Retinal pigment epithelial cell (primary cell): Measurements from ENCODE around the gene PPIL1.

Experiments
- DNase-seq: peaks from one replicate; pipeline ENCODE4 v3.0.0-alpha.2; 2010; ENCODE audit warnings: low read depth
- H3K4me3 ChIP-seq: 2 replicates; pipeline ENCODE4 v1.5.1; 2011; ENCODE audit warnings: mild to moderate bottlenecking, low read length, control low read depth, moderate library complexity
- TF ChIP-seq, protein P1 (sequence below): conservative IDR thresholded peaks from 2 replicates; pipeline ENCODE4 v1.5.1; 2011; ENCODE audit warnings: low read depth, low read length, control low read depth, inconsistent platforms

Gene PPIL1

DNA sequence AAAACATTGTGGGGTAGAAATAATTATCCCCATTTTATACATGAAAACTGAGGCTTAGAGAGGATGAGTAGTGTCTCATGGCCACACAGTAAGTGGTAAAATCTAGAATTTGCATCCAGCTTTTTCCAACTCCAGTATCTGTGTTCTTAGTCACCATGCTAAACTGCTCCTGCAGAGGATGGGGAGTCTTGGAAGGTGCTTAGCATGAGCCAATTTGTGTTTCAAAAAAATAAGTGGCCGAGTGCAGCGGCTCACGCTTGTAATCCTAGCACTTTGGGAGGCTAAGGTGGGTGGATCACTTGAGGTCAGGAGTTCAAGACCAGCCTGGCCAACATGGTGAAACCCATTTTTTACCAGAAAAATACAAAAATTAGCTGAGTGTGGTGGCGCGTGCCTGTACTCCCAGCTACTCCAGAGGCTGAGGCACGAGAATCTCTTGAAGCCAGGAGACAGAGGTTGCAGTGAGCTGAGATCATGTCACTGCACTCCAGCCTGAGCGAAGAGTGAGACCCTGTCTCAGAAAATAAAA is 13.6 kb upstream of the PPIL1 start:
- H3K4me3 ChIP-seq = no peak overlapping the region
- TF ChIP-seq, protein P1, sequence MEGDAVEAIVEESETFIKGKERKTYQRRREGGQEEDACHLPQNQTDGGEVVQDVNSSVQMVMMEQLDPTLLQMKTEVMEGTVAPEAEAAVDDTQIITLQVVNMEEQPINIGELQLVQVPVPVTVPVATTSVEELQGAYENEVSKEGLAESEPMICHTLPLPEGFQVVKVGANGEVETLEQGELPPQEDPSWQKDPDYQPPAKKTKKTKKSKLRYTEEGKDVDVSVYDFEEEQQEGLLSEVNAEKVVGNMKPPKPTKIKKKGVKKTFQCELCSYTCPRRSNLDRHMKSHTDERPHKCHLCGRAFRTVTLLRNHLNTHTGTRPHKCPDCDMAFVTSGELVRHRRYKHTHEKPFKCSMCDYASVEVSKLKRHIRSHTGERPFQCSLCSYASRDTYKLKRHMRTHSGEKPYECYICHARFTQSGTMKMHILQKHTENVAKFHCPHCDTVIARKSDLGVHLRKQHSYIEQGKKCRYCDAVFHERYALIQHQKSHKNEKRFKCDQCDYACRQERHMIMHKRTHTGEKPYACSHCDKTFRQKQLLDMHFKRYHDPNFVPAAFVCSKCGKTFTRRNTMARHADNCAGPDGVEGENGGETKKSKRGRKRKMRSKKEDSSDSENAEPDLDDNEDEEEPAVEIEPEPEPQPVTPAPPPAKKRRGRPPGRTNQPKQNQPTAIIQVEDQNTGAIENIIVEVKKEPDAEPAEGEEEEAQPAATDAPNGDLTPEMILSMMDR = no peak
- no peak for DNase-seq

DNA sequence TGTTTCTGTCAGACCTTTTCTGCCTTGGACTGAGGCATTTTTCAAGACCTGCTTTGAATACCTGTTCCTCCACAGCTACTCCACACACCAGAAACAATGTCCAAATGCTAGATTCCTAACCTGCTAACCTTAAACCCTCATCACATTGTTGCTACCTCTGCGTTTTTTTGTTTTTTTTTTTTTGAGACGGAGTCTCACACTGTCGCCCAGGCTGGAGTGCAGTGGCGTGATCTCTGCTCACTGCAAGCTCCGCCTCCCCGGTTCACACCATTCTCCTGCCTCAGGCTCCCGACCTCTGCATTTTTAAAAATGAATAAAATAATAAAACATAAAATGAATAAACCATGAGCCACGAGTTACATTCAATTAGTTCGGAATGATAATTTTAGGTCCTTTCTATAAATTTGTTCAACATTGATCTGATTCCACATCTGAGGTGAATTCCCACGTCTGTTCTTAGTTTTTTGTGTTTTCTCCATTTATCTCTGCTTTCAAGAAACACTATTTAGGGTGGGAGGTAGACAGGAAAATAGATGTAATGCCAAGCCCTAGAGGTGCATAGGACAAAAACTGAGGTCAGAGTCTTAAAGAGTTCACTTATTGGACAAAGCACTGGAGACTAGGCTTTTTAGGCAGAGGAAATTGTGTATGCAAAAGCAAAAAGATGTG is 12.5 kb upstream of the PPIL1 start:
- peak overlapping the region; percentile 95 for H3K4me3 ChIP-seq
- no peak for DNase-seq
- TF ChIP-seq, protein P1 = no peak

DNA sequence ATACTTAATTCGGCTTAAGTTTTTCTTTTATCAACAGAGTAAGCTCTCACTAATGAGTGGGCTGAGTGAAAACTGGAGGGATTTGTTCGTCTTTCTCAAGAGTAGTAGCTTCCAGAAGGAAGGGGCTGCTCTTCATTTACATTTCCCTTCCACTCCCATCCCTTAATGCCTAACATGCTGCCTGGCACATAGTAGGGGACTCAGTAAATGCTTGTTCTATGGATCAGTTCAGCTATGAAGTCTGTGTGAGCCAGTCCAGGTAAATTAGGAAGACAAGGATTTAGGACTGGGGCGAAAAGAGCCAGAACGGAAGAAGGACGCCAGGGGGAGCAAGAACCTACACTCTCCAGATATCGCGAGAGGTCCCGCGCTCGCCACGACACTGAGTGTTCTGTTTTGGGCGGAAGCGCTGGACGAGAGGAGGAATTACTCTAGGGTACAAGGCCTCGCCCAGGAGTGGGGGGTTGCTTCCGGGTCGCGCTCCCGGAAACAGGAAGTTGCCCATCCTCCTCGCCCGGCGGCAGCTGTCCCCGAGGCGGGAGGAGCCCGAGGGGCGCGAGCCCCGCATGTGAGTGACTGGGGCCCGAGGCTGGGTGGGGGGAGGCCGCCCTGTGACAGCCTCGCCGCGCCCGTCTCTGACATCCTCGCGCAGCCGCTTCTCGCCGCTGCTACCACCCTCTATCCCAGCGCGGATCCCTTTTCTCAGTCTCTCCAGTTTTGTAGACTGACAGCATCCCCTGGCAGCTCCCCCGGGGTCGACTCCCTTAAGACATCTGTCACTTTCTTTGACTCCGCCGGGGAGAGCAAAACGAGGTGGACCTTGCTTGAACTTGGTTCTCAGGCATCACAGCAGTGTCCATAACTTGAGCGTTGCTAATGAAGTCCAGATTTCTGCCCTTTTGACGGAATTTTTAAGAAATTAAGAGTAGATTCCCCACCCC is 11.1 kb upstream of the PPIL1 start, which contains the start of gene C6orf89:
TSS of gene C6orf89 (plus strand) at position 492 of the 941 bp plus-strand sequence. CDS start 13,493 bp downstream, outside the sequence.
- peak within 1 kb of the TSS; percentile 95 for H3K4me3 ChIP-seq
- TF ChIP-seq, protein P1 = peak; percentile 87

DNA sequence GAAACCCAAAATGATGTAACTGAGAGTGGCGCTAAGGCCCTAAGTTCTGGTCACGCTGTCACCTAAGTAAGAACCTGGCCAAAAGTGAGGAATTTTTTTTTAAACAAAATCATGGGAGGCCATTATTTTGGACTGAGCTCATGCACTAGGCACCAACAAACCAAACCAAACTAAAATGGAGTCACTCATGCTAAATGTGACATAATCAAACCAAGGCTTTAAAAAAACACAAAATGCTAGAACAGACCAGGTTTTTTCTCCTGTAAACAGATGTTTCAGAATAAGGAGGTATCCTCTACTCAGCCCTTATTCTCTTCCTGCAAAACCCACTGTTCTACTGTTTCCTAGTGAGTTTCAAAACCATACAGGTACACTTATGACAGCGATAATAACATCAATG is 10.0 kb upstream of the PPIL1 start:
- TF ChIP-seq, protein P1 = no peak
- no peak overlapping the region for H3K4me3 ChIP-seq
- no peak for DNase-seq

More for the DNA sequence above, 11.1 kb upstream of the PPIL1 start, which contains the start of gene C6orf89:
- DNase-seq = peak; percentile 91

DNA sequence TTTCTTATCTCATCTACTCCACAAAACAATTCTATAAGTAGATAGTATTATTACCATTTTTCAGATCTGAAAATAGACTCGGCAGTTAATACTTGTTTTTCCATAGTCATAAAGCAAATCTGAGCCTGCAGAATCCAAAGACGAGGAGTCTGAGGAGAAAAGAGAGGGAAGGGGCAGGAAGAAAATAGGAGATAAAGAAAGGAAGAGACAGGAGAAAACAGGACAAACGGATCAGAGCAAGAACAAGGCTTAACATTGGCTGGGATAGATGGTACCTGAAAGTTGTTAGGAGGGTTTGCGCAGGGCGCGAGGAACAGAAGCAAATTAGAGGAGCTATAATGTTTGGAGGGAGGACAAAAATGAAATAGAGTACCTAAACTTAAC is 639 bp upstream of the PPIL1 start:
- H3K4me3 ChIP-seq = peak overlapping the region; percentile 98
- TF ChIP-seq, protein P1 = no peak
- DNase-seq = no peak

DNA sequence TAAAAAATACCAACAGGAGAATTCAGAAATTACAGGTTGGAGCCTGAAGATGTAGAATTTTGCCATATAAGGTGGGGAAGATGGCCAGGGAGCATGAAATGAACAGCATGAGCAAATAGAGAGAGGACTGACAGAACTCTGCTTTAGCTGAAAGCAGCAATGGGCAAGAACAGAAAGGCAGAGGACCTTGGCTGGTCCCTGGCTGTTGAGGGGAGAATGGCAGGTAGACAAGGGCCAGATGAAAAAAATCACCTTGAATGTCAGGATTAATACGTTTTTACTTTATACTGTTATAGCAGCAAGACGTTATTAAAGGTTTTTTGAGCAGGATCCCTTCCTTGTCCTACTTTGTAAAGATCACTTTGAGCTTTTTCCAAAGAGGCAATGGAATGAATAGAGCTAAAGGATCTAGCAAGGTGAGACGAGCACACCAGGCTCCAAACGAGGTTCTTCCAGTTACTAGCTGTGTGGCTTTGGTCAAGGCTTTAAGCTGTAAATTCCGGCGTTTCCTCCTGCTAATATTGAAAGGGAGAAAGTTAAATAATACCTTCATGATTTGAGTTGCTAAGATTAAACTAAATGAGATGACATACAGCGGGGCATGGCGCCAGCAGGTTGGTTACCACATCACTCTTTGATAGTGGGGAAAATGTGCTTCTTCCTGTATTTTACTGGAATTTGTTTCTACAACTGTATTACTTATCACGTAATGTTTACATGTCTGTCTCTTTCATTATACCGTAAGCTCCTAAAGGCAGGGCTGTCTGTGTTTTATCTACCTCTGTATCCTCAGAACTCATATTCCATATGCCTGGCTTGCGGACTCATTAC is 776 bp downstream of the PPIL1 start:
- TF ChIP-seq, protein P1 = peak; percentile 42
- DNase-seq = no peak
- H3K4me3 ChIP-seq = peak overlapping the region; percentile 98
